ENCODE results near the gene CDK3. TPM values are rescaled to one million over a fixed set of nuclear protein-coding genes. Genes with fewer than 3 reads are reported as not detected.

Gene CDK3
- total RNA-seq (2022) (9.4 and 9.8 TPM in 2 replicates), Bru-seq, nascent RNA (percentile 29 among the genes with signal in this experiment), BruChase-seq, experiment 1, labeled RNA remaining after a 6-hour chase (percentile 65 among the genes with signal in this experiment), BruChase-seq, experiment 2, labeled RNA remaining after a 2-hour chase (percentile 77 among the genes with signal in this experiment)
- long read RNA-seq, partial matches to known transcripts: 0 of 1 reads
- long read RNA-seq, other reads (novel, unspliced or antisense): 0 of 1 reads

GRCh38 chr17:76000755-76001521 is at the start of gene CDK3:
CDK3 (plus strand) TSS chr17:76000855; CDS start chr17:76001426, 571 bp downstream.
- H3K27me3 Mint-ChIP-seq (ENCODE audit: unreplicated experiment): no peaks in the 10 kb centered on the region
- no peak within 1 kb of the TSS for H3K27ac Mint-ChIP-seq (ENCODE audit: unreplicated experiment)
- no peak within 1 kb of the TSS for H3K4me3 Mint-ChIP-seq (ENCODE audit: low read depth, unreplicated experiment)
- H3K36me3 Mint-ChIP-seq (ENCODE audit: insufficient read depth, unreplicated experiment): peaks cover 34% of the 10 kb centered on the region
- no TSS peak for BruUV-seq (replicated peaks)
- DNase-seq: no peak
- TF ChIP-seq CTCF (IDR thresholded peaks at IDR 0.05; ENCODE audit: unreplicated experiment): peak; percentile 20
- peaks cover 36% of the 10 kb centered on the region for H3K4me1 Mint-ChIP-seq (ENCODE audit: low read depth, unreplicated experiment)
- CTCF ChIA-PET: interaction anchor here (0.7 to 0.9 kb wide), 3 partner anchors 13 to 52 kb away, joined by 3 to 4 read pairs (median 3); no protein-coding TSS in a partner anchor
- intact Hi-C loops (cut with micrococcal nuclease; ENCODE audit: unreplicated experiment): no loop called here
- no peaks in the 10 kb centered on the region for H3K9me3 Mint-ChIP-seq (ENCODE audit: low read depth, unreplicated experiment)

- CTCF ChIA-PET: interaction anchor here (1.2 kb wide), 1 partner anchor 15 kb away, joined by 3 read pairs; no protein-coding TSS in a partner anchor
- no peaks in the 10 kb centered on the region for H3K4me1 Mint-ChIP-seq (ENCODE audit: low read depth, unreplicated experiment)
- no peak for DNase-seq
- no peak overlapping the region for H3K27ac Mint-ChIP-seq (ENCODE audit: unreplicated experiment)
- H3K27me3 Mint-ChIP-seq (ENCODE audit: unreplicated experiment): no peaks in the 10 kb centered on the region
- intact Hi-C loops (cut with micrococcal nuclease; ENCODE audit: unreplicated experiment): no loop called here
- no peak for TF ChIP-seq CTCF (IDR thresholded peaks at IDR 0.05; ENCODE audit: unreplicated experiment)
- no TSS peak for BruUV-seq (replicated peaks)
- no peaks in the 10 kb centered on the region for H3K9me3 Mint-ChIP-seq (ENCODE audit: low read depth, unreplicated experiment)
- peaks cover 73% of the 10 kb centered on the region for H3K36me3 Mint-ChIP-seq (ENCODE audit: insufficient read depth, unreplicated experiment)
- H3K4me3 Mint-ChIP-seq (ENCODE audit: low read depth, unreplicated experiment): no peak overlapping the region
Observed at GRCh38 chr17:75950855-75951554, 49.6 kb upstream of the CDK3 start.

- BruUV-seq (replicated peaks): no TSS peak
- CTCF ChIA-PET: interaction anchor here (0.7 kb wide), 1 partner anchor 14 kb away, joined by 3 read pairs; no protein-coding TSS in a partner anchor
- H3K4me3 Mint-ChIP-seq (ENCODE audit: low read depth, unreplicated experiment): no peak overlapping the region
Observed at GRCh38 chr17:75959051-75959838, 41.4 kb upstream of the CDK3 start.

More at GRCh38 chr17:75959051-75959838, 41.4 kb upstream of the CDK3 start:
- TF ChIP-seq CTCF (IDR thresholded peaks at IDR 0.05; ENCODE audit: unreplicated experiment): no peak
- Mint-ChIP-seq H3K36me3 (ENCODE audit: insufficient read depth, unreplicated experiment) (peaks cover 20% of the 10 kb centered on the region), H3K9me3 (ENCODE audit: low read depth, unreplicated experiment) (no peaks in the 10 kb centered on the region), H3K27ac (ENCODE audit: unreplicated experiment) (no peak overlapping the region), H3K4me1 (ENCODE audit: low read depth, unreplicated experiment) (peaks cover 7% of the 10 kb centered on the region), H3K27me3 (ENCODE audit: unreplicated experiment) (no peaks in the 10 kb centered on the region)
- no peak for DNase-seq
- intact Hi-C loops (cut with micrococcal nuclease; ENCODE audit: unreplicated experiment): no loop called here

Data from Calu3 (cell line).